HPDE6-E6E7 (cell line): ENCODE data around the gene LYPLA2.
"Not testable (repeated sequence)": the region's sequence is repeated elsewhere in the genome, so short reads cannot be mapped to it uniquely, and the experiment has no call there.

Experiments used
- DNase-seq: peaks from one replicate; pipeline ENCODE4 v3.0.0; 2011; ENCODE audit warnings: missing footprints; ENCODE audit errors: extremely low spot score

The LYPLA2 gene

GRCh38 chr1:23827717-23828116 lies 36.8 kb downstream of the LYPLA2 start:
- DNase-seq = no peak

- DNase-seq = not testable (repeated sequence)
These were observed 43.2 kb downstream of the LYPLA2 start for GRCh38 chr1:23834156-23834555.

- DNase-seq = no peak
These were observed 45.1 kb downstream of the LYPLA2 start for GRCh38 chr1:23836037-23836436.

- DNase-seq = no peak
These were observed 47.0 kb downstream of the LYPLA2 start for GRCh38 chr1:23837908-23838307.

- peak; percentile 22 for DNase-seq
These were observed 47.5 kb downstream of the LYPLA2 start for GRCh38 chr1:23838401-23838866.

- no peak for DNase-seq
These were observed 52.7 kb downstream of the LYPLA2 start for GRCh38 chr1:23843644-23844043.
